ENCODE results near the gene RUFY4.
"Not testable (repeated sequence)": the region's sequence is repeated elsewhere in the genome, so short reads cannot be mapped to it uniquely, and the experiment has no call there.

Gene RUFY4

GRCh38 chr2:218031771-218032257 is 37.2 kb upstream of the RUFY4 start:
- no peak for DNase-seq

- no peak for DNase-seq
These were observed 36.5 kb upstream of the RUFY4 start for GRCh38 chr2:218032336-218033171.

GRCh38 chr2:218033208-218033589 is 35.9 kb upstream of the RUFY4 start:
- DNase-seq, result no peak

GRCh38 chr2:218033590-218034496 is 35.2 kb upstream of the RUFY4 start:
- no peak for DNase-seq

GRCh38 chr2:218034497-218035213 is 34.4 kb upstream of the RUFY4 start:
- peak; percentile 51 for DNase-seq

- DNase-seq, result no peak
These were observed 33.5 kb upstream of the RUFY4 start for GRCh38 chr2:218035463-218036100.

- DNase-seq, result no peak
These were observed 32.7 kb upstream of the RUFY4 start for GRCh38 chr2:218036371-218036770.

- no peak for DNase-seq
These were observed 29.9 kb upstream of the RUFY4 start for GRCh38 chr2:218039171-218039570.

- DNase-seq, result no peak
These were observed 28.2 kb upstream of the RUFY4 start for GRCh38 chr2:218040883-218041282.

GRCh38 chr2:218041302-218042168 is 27.5 kb upstream of the RUFY4 start:
- DNase-seq, result no peak

- no peak for DNase-seq
These were observed 26.0 kb upstream of the RUFY4 start for GRCh38 chr2:218043100-218043499.

- no peak for DNase-seq
These were observed 25.3 kb upstream of the RUFY4 start for GRCh38 chr2:218043701-218044109.

- not testable (repeated sequence) for DNase-seq
These were observed 24.5 kb upstream of the RUFY4 start for GRCh38 chr2:218044599-218044998.

GRCh38 chr2:218046238-218046637 is 22.8 kb upstream of the RUFY4 start:
- DNase-seq, result no peak

GRCh38 chr2:218047536-218048225 is 21.4 kb upstream of the RUFY4 start:
- DNase-seq, result no peak

GRCh38 chr2:218051903-218052302 is 17.1 kb upstream of the RUFY4 start:
- DNase-seq, result no peak

GRCh38 chr2:218059289-218059688 is 9.8 kb upstream of the RUFY4 start:
- DNase-seq, result no peak

GRCh38 chr2:218060118-218060517 is 8.9 kb upstream of the RUFY4 start:
- DNase-seq, result no peak

GRCh38 chr2:218060950-218061660 is 7.9 kb upstream of the RUFY4 start:
- no peak for DNase-seq

- no peak for DNase-seq
These were observed 5.6 kb upstream of the RUFY4 start for GRCh38 chr2:218063486-218063885.

All from activated T-cell treated with anti-CD3 and anti-CD28 coated beads for 4 hours (primary cell).